Gastroesophageal sphincter (tissue), 4 donors: ENCODE data around the gene ITGB8. TPM values are rescaled to one million over a fixed set of nuclear protein-coding genes. Genes with fewer than 3 reads are reported as not detected.

Experiments used
- ATAC-seq: fragments of 150-250 bp; one replicate; pipeline ENCODE4 v1.9.1; 2016; ENCODE audit warnings: mild to moderate bottlenecking, moderate library complexity
- H3K27ac ChIP-seq, 4 donors: fragments of 200-600 bp; sonication (generic) in 3 of 4; 1 replicate in 3 of 4; 2 replicates in 1 of 4; pipeline ENCODE4 v1.5.1; 2016 to 2019
- H3K27me3 ChIP-seq: fragments of 200-600 bp; sonication (generic); one replicate; pipeline ENCODE4 v1.5.1; 2019
- H3K36me3 ChIP-seq, 2 donors: fragments of 200-600 bp; sonication (generic); one replicate each; pipeline ENCODE4 v1.5.1; 2019; ENCODE audit warnings: control low read depth in 1 of 2
- H3K4me1 ChIP-seq, 3 donors: fragments of 200-600 bp; sonication (generic); 1 replicate in 2 of 3; 2 replicates in 1 of 3; pipeline ENCODE4 v1.5.1; 2016 to 2019; ENCODE audit warnings: control low read depth in 2 of 3
- H3K4me3 ChIP-seq, 2 donors: fragments of 200-600 bp; sonication (generic); one replicate each; pipeline ENCODE4 v1.5.1; 2019; ENCODE audit warnings: mild to moderate bottlenecking in 1 of 2, moderate library complexity in 1 of 2
- H3K9me3 ChIP-seq, 3 donors: fragments of 200-600 bp; sonication (generic); one replicate each; pipeline ENCODE4 v1.5.1; 2017 to 2019; ENCODE audit warnings: control low read depth in 2 of 3
- CTCF ChIP-seq, 4 experiments: fragments of 200-600 bp in 2 of 4; fragments of 450-650 bp in 2 of 4; sonication (generic) in 1 of 4; IDR thresholded peaks; one replicate each; pipeline ENCODE4 v1.5.1; 2017 to 2019; ENCODE audit warnings: antibody characterized with exemption in 4 of 4, mild to moderate bottlenecking in 2 of 4, moderate library complexity in 2 of 4
- EP300 ChIP-seq: sonication (generic); formaldehyde crosslinking; IDR thresholded peaks from one replicate; pipeline ENCODE4 v1.6.1; 2017; ENCODE audit warnings: antibody characterized with exemption, mild to moderate bottlenecking
- POLR2A ChIP-seq, 2 donors: fragments of 450-650 bp; IDR thresholded peaks; one replicate each; pipeline ENCODE4 v1.6.1; 2017; ENCODE audit warnings: antibody characterized with exemption in 2 of 2, mild to moderate bottlenecking in 2 of 2, moderate library complexity in 1 of 2
- POLR2AphosphoS5 ChIP-seq: sonication (generic); formaldehyde crosslinking; IDR thresholded peaks from one replicate; pipeline ENCODE4 v1.6.1; 2017; ENCODE audit warnings: antibody characterized with exemption
- WGBS, 2 donors: methylation state at CpG; one replicate each; pipeline ENCODE4 v1.1.5; 2018; ENCODE audit warnings: low coverage in 1 of 2; 5-methylcytosine and 5-hydroxymethylcytosine counted together
- small RNA-seq, 4 donors: library from RNA; depleted of rRNA; stranded (forward); fragments of <200 nt; gene quantifications; one replicate each; pipeline ENCODE3, GENCODE V24; 2016
- total RNA-seq, 4 donors: library from RNA; depleted of rRNA; stranded (reverse); fragments of >200 nt; gene quantifications; one replicate each; pipeline ENCODE4 v1.1.0, GENCODE V29; 2016

The ITGB8 gene
- total RNA-seq, 4 donors from 2014 or later: 16.2 to 34.2 (median 27.1) TPM

- Histone ChIP-seq H3K36me3 (no peaks in the 10 kb centered on the region), H3K4me1 (no peaks in the 10 kb centered on the region)
Measured at GRCh38 chr7:20456701-20457100, 126.0 kb downstream of the ITGB8 start.

GRCh38 chr7:20458521-20458920 lies 127.8 kb downstream of the ITGB8 start:
- no peak for TF ChIP-seq POLR2A (IDR thresholded peaks at IDR 0.05)
- no peak for TF ChIP-seq CTCF (IDR thresholded peaks at IDR 0.05)
- TF ChIP-seq EP300: no peak
- no peak for TF ChIP-seq POLR2AphosphoS5
- no peak overlapping the region for H3K27ac ChIP-seq
- H3K27me3 ChIP-seq: no peaks in the 10 kb centered on the region
- 50 to 53% methylated on average over 1 of the region's 1 CpG for WGBS, 2 donors
- ATAC-seq: no peak
- no peaks in the 10 kb centered on the region for H3K9me3 ChIP-seq
- H3K4me1 ChIP-seq: no peaks in the 10 kb centered on the region
- no peaks in the 10 kb centered on the region for H3K36me3 ChIP-seq
- no peak overlapping the region for H3K4me3 ChIP-seq

More at GRCh38 chr7:20456701-20457100, 126.0 kb downstream of the ITGB8 start:
- Histone ChIP-seq H3K27me3 (no peaks in the 10 kb centered on the region), H3K4me3 (no peak overlapping the region), H3K9me3 (no peaks in the 10 kb centered on the region), H3K27ac (no peak overlapping the region)
- ATAC-seq: no peak
- TF ChIP-seq EP300 (no peak), CTCF (IDR thresholded peaks at IDR 0.05) (no peak)

- no peak for ATAC-seq
Measured at GRCh38 chr7:20459419-20459818, 128.7 kb downstream of the ITGB8 start.

GRCh38 chr7:20464891-20465290 lies 134.2 kb downstream of the ITGB8 start:
- ATAC-seq: no peak
- no peak for TF ChIP-seq POLR2AphosphoS5
- TF ChIP-seq CTCF (IDR thresholded peaks at IDR 0.05): no peak
- no peak for TF ChIP-seq EP300
- no peak for TF ChIP-seq POLR2A (IDR thresholded peaks at IDR 0.05)
- H3K27ac ChIP-seq: no peak overlapping the region
- H3K9me3 ChIP-seq: no peaks in the 10 kb centered on the region
- 60 to 100% methylated on average over 1 of the region's 1 CpG for WGBS, 2 donors
- no peak overlapping the region for H3K4me3 ChIP-seq
- H3K36me3 ChIP-seq: no peaks in the 10 kb centered on the region
- H3K4me1 ChIP-seq: no peaks in the 10 kb centered on the region
- H3K27me3 ChIP-seq: no peaks in the 10 kb centered on the region

More at GRCh38 chr7:20459419-20459818, 128.7 kb downstream of the ITGB8 start:
- Histone ChIP-seq H3K36me3 (no peaks in the 10 kb centered on the region), H3K4me1 (no peaks in the 10 kb centered on the region), H3K9me3 (no peaks in the 10 kb centered on the region), H3K4me3 (no peak overlapping the region), H3K27ac (no peak overlapping the region), H3K27me3 (no peaks in the 10 kb centered on the region)
- 46 to 52% methylated on average over 4 of the region's 4 CpGs for WGBS, 2 donors
- TF ChIP-seq POLR2A (IDR thresholded peaks at IDR 0.05) (no peak), EP300 (no peak), CTCF (IDR thresholded peaks at IDR 0.05) (no peak), POLR2AphosphoS5 (no peak)

Small RNAs within 50 kb of the gene (small RNA-seq; reads per million reads assigned to genes)
- 0 reads per million in 4 donors for gene RF00275

Other genes starting within 250 kb of the ITGB8 start
- 1 to 10 TPM in 1 of 4 donors, under 1 TPM in 3; under 0.01 to 2.9 (median 0.25) TPM for gene MACC1, start 113.5 kb upstream of the ITGB8 start, total RNA-seq